ENCODE measurements around the gene BIK.
A peak's percentile ranks its signal among the peaks of the same experiment; 100 is the strongest.
"Not testable (repeated sequence)": the region's sequence is repeated elsewhere in the genome, so short reads cannot be mapped to it uniquely, and the experiment has no call there.

The BIK gene

DNA sequence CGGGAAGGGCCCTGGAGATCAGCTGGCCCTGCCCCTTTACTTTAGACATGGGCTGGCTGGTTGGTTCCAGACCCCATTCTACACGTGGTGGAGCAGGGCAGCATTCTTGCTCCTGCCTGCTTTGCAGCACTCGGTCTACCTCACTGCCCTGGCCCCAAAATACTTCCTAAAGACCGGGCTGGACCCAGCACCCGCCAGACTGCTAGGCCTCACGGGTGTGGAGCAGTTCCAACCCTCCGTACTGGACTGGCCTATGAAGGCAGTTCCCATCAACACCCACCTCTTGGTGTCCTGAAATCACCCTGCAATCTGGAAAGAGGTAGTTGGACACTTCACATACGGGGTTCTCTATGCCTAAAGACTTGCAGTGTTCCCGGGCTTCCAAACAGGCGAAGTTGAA lies 26.3 kb downstream of the BIK start:
- DNase-seq, result no peak

GRCh38 chr22:43142880-43143562 lies 32.5 kb downstream of the BIK start, which contains the start of gene MCAT:
Gene MCAT (minus strand): TSS chr22:43143398. CDS start chr22:43143348, 50 bp downstream.
- DNase-seq, result peak; percentile 23

GRCh38 chr22:43144949-43145348 lies 34.4 kb downstream of the BIK start:
- no peak for DNase-seq

DNA sequence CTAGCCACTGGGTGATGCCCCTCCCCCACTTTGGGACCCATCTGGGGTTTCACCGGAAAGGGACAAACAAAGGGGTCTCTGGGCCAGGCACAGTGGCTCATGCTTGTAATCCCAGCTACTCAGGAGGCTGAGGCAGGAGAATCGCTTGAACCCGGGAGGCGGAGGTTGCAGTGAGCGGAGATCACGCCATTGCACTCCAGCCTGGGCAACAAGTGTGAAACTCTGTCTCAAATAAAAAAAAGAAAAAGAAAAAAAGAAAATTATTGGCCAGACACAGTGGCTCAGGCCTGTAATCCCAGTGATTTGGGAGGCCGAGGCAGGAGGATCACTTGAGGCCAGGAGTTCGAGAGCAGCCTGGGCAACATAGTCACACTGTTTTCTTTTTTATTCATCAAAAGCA lies 34.8 kb downstream of the BIK start:
- not testable (repeated sequence) for DNase-seq

GRCh38 chr22:43146332-43146731 lies 35.8 kb downstream of the BIK start:
- DNase-seq, result not testable (repeated sequence)

GRCh38 chr22:43147821-43148220 lies 37.3 kb downstream of the BIK start:
- DNase-seq, result no peak

DNA sequence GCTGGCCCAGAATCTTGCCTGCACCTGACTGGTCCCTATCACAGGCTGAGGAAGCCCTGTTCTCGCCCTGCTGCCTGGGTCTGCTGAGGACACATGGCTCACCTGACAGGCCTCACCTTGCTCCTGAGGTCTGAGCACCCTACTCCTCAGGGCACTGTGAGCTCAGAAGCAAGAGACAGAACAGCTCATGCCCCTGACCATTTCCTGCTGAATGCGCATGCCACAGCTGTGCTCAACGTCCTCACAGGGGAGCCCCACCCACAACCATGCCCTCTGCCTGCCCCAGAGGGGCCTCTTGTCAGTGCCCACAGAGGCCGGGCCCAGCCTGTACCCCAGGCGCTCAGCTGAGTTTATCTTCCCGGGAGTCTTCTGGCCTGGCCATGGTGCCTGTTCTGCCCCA lies 38.0 kb downstream of the BIK start:
- DNase-seq, result no peak

DNA sequence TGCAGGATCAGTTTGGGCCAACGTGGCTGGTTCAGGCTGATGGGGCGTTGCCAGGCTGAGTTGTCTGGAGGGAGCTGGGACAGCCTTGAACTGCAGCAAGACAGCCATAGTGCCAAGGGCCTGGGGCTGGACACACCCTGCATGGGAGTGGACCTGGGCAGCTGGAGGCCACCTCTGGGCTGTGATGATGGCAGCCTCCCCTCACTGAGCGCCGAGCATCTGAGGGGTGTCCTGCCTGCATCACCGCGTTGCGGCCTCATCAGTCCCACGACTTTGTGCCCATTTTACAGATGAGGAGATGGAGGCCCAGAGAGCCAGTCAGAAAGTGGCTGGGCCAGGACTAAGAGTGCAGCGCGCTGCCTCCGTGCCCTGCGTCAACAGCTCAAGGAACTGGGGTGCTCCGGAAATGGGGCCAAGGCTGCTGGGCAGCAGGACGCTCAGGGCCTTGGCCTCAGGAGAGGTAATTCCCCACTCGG lies 40.2 kb downstream of the BIK start:
- DNase-seq, result no peak

DNA sequence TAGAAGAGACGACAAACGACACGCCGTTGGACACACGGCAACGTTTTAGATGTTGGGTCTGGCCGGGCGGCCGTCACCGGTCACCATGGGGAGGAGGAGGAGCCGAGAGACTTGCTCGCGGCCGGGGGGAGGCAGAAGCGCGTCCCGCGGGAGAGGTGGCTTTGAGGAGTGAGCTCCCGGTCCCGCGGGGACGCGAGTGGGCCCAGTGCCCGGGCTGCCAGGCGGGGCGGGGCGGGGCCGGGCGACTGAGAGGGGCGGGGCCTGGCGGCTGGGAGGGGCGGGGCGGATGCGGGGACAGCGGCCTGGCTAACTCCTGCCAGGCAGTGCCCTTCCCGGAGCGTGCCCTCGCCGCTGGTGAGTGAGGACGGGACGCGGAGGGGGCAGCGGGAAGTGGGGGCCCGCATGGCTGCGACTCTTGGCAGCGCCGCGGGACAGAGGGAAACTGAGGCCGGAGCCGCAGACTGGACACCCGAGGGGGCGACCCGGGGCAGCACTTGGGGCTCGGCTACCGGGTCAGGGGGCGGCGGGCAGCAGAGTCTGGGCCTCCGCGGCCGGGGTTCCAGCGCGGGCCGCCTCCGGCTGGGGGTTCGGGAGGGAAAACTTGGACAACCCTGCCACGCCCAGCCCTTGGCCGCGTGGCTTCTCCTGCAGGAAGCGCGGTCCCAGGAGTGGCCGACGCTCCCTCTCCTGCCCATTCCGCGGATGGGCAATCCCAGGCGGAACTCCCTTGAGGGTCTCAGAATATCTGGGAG lies 40.9 kb downstream of the BIK start, which contains the start of gene TSPO:
Gene TSPO (plus strand): TSS at position 309 of the 752 bp plus-strand sequence. CDS start 7,680 bp downstream, outside the sequence.
- no peak for DNase-seq

DNA sequence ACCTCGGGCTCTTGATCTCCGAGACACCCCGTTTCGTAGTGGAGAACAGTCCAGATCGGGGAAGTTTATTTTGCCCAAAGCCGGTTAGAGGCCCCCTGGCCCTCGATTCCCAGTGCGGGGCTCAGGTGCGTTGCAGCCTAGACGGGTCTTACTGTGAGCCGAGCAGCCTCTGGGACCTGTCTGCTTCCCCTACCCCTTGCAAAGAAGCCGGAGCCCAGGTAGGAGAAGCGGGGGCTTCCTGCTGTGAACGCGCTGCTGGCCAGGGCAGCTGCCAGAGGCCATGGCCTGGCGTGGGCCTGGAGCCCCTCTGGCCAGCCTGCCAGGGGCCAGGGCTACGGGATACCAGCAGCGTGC lies 41.4 kb downstream of the BIK start:
- DNase-seq, result no peak

GRCh38 chr22:43152357-43153071 lies 42.0 kb downstream of the BIK start:
- DNase-seq, result no peak

GRCh38 chr22:43153899-43154298 lies 43.3 kb downstream of the BIK start:
- DNase-seq, result no peak

- DNase-seq, result no peak
Observed at GRCh38 chr22:43154887-43155536, 44.5 kb downstream of the BIK start.

GRCh38 chr22:43155789-43156188 lies 45.2 kb downstream of the BIK start:
- DNase-seq, result no peak

DNA sequence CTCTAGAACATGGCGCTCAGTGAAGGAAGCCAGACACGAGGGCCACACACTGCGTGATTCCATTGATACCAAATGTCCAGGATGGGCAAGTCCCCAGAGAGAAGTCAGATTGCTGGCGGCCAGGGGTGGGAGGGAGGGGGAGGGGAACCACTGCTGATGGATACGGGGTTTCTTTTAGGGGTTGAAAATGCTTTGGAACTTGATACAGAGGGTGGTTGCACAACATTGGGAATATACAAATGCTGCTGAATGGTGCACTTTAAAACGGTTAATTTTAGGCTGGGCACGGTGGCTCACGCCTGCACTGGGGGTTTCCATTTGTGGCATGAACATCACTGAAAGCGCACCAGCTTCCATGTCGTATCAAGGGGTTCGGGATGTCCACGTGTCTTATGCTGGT lies 45.9 kb downstream of the BIK start:
- no peak for DNase-seq

DNA sequence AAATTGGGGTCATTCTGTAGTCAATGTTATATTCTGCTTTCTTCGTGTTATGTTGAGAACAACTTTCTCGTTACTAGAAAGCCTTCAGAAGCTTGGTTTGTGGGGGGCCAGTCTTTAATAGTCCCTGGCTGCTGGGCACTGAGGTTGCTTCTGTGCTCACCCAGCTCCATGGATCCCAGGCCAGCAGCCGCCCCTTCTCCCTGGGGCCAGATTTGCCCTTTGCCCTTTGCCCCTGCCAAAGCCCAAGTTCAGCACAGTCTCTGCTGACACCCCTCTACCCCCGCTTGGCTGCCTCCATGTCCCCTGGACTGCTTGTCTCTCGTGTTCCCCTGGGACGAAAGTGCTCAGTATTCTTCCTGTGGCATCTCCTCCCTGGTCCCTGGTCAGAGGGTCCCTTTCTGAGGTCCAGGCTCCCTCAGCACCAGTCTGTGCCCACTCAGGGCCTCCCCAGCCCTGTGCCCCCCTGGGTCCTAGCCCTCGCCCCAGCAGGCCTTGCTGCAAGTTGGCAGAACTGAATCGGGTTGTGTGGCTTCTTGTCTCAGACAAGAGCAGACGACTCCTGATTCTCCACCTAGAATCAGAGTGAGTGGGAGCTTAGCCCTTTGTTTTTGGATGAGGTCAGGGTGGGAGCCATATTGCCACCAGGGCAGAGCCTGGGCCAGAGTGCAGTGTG lies 47.5 kb downstream of the BIK start:
- no peak for DNase-seq

- DNase-seq, result no peak
Observed at GRCh38 chr22:43158778-43159483, 48.4 kb downstream of the BIK start.

DNA sequence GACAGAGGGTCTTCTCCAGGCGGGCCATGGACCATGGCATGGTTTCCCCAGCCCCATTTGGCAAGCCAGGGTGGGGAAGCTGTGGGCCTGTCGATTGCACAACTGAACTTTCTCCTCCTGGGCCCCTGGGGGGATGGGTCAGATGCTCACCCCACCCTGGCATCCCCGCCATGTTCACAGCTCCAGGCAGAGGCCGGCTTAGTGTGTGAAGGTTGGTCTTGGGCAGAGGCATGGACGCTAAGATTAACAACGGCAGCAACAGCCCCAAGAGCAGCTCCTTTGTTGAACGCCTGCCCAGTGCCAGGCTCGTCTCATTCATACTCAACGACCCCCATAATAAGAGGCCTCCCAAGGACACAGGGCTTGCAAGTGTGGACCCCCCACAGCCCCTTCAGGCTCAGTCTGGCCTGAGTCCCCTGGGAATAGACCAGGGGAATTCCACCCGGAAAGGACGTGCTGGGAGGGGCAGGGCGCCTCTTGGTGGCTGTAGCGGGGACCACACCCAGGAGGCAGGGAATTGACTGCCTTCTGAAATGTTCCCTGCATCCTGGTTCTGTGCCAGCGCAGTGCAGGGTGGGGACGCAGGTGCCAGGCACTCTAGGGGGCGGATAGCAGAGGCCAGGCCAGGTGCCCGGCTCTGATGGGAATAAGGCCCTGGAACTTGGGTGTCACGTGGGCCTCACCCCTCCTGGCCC lies 49.1 kb downstream of the BIK start:
- no peak for DNase-seq

DNA sequence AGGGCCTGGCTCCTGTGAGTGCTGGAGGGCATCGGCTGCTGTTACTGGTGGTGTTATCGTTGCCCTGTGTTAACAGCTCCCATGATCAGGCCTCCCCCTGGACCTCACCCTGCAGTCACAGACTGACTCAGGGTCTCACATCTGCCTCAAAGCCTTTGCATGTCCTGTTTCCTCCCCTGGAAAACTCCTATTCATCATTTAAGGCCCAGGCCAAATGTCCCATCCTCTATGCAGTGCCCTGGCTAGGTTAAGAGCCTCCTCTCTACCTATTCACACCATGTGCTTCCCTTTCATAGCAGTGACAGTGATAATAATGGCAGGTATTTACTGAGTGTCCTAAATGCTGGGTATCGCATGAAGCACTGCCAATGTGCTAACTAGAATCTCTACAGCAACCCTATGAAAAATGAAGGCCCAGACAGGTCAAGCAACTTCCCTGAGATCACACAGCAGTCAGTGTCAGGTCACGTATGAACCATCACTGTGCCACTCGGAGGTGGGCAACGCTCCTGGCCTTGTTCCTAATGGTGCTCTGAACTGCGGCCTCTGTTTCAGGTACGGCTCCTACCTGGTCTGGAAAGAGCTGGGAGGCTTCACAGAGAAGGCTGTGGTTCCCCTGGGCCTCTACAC lies 50.1 kb downstream of the BIK start:
- no peak for DNase-seq

- DNase-seq, result no peak
Observed at GRCh38 chr22:43162412-43163150, 52.0 kb downstream of the BIK start.
